NCI-H146 (cell line): ENCODE measurements around the gene OPCML.

Experiments used
- DNase-seq: peaks from one replicate; lab custom pipeline; 2025; lab: John Stamatoyannopoulos, UW

Gene OPCML

GRCh38 chr11:132937016-132937415 is 595.3 kb downstream of the OPCML start:
- DNase-seq = no peak

- no peak for DNase-seq
Observed at GRCh38 chr11:132935383-132935782, 596.9 kb downstream of the OPCML start.

- DNase-seq = no peak
Observed at GRCh38 chr11:132933703-132934102, 598.6 kb downstream of the OPCML start.

GRCh38 chr11:132925825-132926469 is 606.4 kb downstream of the OPCML start:
- no peak for DNase-seq

GRCh38 chr11:132921597-132921996 is 610.7 kb downstream of the OPCML start:
- no peak for DNase-seq

- DNase-seq = no peak
Observed at GRCh38 chr11:132920451-132921096, 611.7 kb downstream of the OPCML start.

- DNase-seq = no peak
Observed at GRCh38 chr11:132914600-132914999, 617.7 kb downstream of the OPCML start.

- no peak for DNase-seq
Observed at GRCh38 chr11:132913886-132914285, 618.4 kb downstream of the OPCML start.

- no peak for DNase-seq
Observed at GRCh38 chr11:132913295-132913694, 619.0 kb downstream of the OPCML start.

- DNase-seq = no peak
Observed at GRCh38 chr11:132911186-132911585, 621.1 kb downstream of the OPCML start.

GRCh38 chr11:132910011-132910760 is 622.1 kb downstream of the OPCML start:
- DNase-seq = no peak

- DNase-seq = no peak
Observed at GRCh38 chr11:132909021-132909606, 623.2 kb downstream of the OPCML start.

GRCh38 chr11:132908414-132908810 is 623.9 kb downstream of the OPCML start:
- no peak for DNase-seq

GRCh38 chr11:132907651-132908413 is 624.5 kb downstream of the OPCML start:
- DNase-seq = no peak

GRCh38 chr11:132904607-132905006 is 627.7 kb downstream of the OPCML start:
- DNase-seq = no peak

GRCh38 chr11:132904091-132904490 is 628.2 kb downstream of the OPCML start:
- DNase-seq = no peak

GRCh38 chr11:132901638-132902471 is 630.4 kb downstream of the OPCML start:
- no peak for DNase-seq

- DNase-seq = no peak
Observed at GRCh38 chr11:132898676-132899075, 633.6 kb downstream of the OPCML start.

GRCh38 chr11:132898021-132898420 is 634.3 kb downstream of the OPCML start:
- DNase-seq = no peak

GRCh38 chr11:132895340-132895739 is 637.0 kb downstream of the OPCML start:
- no peak for DNase-seq

- DNase-seq = no peak
Observed at GRCh38 chr11:132894606-132895005, 637.7 kb downstream of the OPCML start.
